HG03045 (cell line): ENCODE measurements around the gene SFT2D2.

ENCODE experiments used
- ATAC-seq: cut with Tn5 transposase; IDR thresholded peaks from one replicate; pipeline ENCODE4 v1.9.1; 2021; ENCODE audit warnings: mild to moderate bottlenecking, moderate library complexity; ENCODE audit not compliant: unreplicated experiment

The SFT2D2 gene

GRCh38 chr1:168301664-168302320, 76.0 kb downstream of the SFT2D2 start:
- no peak for ATAC-seq
